ENCODE measurements around the gene KRTAP20-2. TPM values are rescaled to one million over a fixed set of nuclear protein-coding genes. Genes with fewer than 3 reads are reported as not detected.

KRTAP20-2 gene
- total RNA-seq, 4 donors from 2014 or later, result not detected

GRCh38 chr21:30605968-30606367 lies 29.0 kb upstream of the KRTAP20-2 start:
- no peak for DNase-seq (ENCODE audit: low spot score in 2 of 2)
- peaks cover 0 to 14% (median 0%) of the 10 kb centered on the region in 4 donors for H3K9me3 ChIP-seq
- no peaks in the 10 kb centered on the region for H3K27me3 ChIP-seq
- WGBS, 2 donors, result 90% methylated on average over 2 of the region's 2 CpGs
- no peak overlapping the region for H3K27ac ChIP-seq
- no peaks in the 10 kb centered on the region for H3K4me1 ChIP-seq
- H3K36me3 ChIP-seq, result no peaks in the 10 kb centered on the region
- TF ChIP-seq, protein P1, sequence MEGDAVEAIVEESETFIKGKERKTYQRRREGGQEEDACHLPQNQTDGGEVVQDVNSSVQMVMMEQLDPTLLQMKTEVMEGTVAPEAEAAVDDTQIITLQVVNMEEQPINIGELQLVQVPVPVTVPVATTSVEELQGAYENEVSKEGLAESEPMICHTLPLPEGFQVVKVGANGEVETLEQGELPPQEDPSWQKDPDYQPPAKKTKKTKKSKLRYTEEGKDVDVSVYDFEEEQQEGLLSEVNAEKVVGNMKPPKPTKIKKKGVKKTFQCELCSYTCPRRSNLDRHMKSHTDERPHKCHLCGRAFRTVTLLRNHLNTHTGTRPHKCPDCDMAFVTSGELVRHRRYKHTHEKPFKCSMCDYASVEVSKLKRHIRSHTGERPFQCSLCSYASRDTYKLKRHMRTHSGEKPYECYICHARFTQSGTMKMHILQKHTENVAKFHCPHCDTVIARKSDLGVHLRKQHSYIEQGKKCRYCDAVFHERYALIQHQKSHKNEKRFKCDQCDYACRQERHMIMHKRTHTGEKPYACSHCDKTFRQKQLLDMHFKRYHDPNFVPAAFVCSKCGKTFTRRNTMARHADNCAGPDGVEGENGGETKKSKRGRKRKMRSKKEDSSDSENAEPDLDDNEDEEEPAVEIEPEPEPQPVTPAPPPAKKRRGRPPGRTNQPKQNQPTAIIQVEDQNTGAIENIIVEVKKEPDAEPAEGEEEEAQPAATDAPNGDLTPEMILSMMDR (IDR thresholded peaks at IDR 0.05), result no peak
- H3K4me3 ChIP-seq, result no peak overlapping the region

DNA sequence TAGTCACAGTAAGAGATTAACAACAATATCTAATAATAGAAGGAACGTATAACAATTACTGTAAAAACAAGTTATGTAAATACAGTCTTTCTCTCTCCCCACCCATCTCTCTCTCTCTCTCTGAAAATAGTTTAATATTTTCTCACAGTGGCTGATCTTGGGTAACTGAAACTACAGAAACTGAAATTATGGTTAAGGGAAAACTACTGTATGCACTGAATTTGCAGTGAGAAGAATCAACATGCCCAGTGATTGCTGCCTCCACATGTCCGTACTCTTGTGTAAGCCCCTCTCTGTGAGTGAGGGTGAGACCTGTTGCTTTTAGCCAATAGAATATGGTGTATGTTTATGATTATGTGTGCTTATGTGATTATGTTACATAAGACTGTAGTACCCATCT lies 22.9 kb upstream of the KRTAP20-2 start:
- no peak for DNase-seq (ENCODE audit: low spot score in 2 of 2)
- TF ChIP-seq POLR2A (IDR thresholded peaks at IDR 0.05) (no peak), EP300 (IDR thresholded peaks at IDR 0.05) (no peak)
- TF ChIP-seq, protein P1 (IDR thresholded peaks at IDR 0.05), result no peak
- no peak overlapping the region for H3K27ac ChIP-seq
- no peaks in the 10 kb centered on the region for H3K4me1 ChIP-seq
- H3K36me3 ChIP-seq, result no peaks in the 10 kb centered on the region
- WGBS, 2 donors, result 79 to 80% methylated on average over 2 of the region's 2 CpGs
- H3K4me3 ChIP-seq, result no peak overlapping the region
- no peaks in the 10 kb centered on the region for H3K27me3 ChIP-seq
- H3K9me3 ChIP-seq, result peaks cover 0 to 12% (median 0%) of the 10 kb centered on the region in 4 donors

DNA sequence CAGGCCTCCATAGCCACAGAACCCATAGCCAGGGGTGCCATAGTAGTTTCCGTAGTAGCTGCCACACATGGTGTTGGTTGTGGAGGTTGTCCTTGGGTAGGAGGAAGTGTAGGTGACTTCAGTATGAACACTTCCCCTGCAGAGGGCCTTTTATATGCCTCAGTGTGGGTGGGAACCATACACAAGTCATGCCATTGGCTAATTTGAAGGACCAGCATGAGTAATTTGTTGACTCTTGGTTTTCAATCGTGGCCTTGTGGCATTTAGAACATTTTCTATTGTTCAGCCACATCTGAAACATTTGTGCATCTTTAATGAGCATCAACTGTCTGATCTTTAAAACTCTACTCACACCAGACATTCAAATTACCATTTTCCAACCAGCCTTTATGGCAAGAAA lies 21.2 kb upstream of the KRTAP20-2 start, which contains the start of gene KRTAP6-1:
TSS of gene KRTAP6-1 (minus strand) at position 95 of the 400 bp plus-strand sequence. CDS start at position 69, 26 bp downstream.
- no peak for DNase-seq (ENCODE audit: low spot score in 2 of 2)
- 53 to 59% methylated on average over 2 of the region's 2 CpGs for WGBS, 2 donors
- Histone ChIP-seq H3K36me3 (no peaks in the 10 kb centered on the region), H3K27ac (no peak within 1 kb of the TSS), H3K4me3 (no peak within 1 kb of the TSS), H3K4me1 (no peaks in the 10 kb centered on the region), H3K9me3 (peaks cover 0 to 6% (median 0%) of the 10 kb centered on the region in 4 donors), H3K27me3 (no peaks in the 10 kb centered on the region)
- no peak for TF ChIP-seq EP300 (IDR thresholded peaks at IDR 0.05)
- no peak for TF ChIP-seq POLR2A (IDR thresholded peaks at IDR 0.05)
- TF ChIP-seq, protein P1 (IDR thresholded peaks at IDR 0.05), result no peak

DNA sequence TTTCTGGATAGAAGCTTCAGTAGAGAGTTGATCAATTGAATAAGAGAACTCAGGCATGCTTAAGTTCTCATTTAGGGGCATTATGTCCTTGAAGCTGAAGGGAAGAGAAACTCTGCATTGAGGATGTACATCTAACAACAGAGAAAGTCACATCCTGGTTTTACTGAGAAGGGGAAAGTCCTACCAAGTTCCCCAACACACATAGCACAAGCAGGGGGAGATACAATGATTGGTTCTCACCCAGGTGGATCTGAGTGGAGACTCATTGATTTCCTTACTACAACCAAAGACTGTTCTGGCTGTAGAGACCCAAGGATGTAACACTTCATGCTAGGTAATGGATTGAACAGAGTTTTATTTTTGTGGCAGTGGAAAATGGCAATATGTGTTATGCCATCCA lies 19.8 kb upstream of the KRTAP20-2 start:
- no peak overlapping the region for H3K4me3 ChIP-seq
- no peaks in the 10 kb centered on the region for H3K4me1 ChIP-seq
- peaks cover 0 to 6% (median 0%) of the 10 kb centered on the region in 4 donors for H3K9me3 ChIP-seq
- H3K27ac ChIP-seq, result no peak overlapping the region
- H3K36me3 ChIP-seq, result no peaks in the 10 kb centered on the region
- TF ChIP-seq EP300 (IDR thresholded peaks at IDR 0.05) (no peak), POLR2A (IDR thresholded peaks at IDR 0.05) (no peak)
- TF ChIP-seq, protein P1 (IDR thresholded peaks at IDR 0.05), result no peak
- H3K27me3 ChIP-seq, result no peaks in the 10 kb centered on the region
- DNase-seq (ENCODE audit: low spot score in 2 of 2), result no peak

- no peaks in the 10 kb centered on the region for H3K36me3 ChIP-seq
- no peak within 1 kb of the TSS for H3K4me3 ChIP-seq
- no peak within 1 kb of the TSS for H3K27ac ChIP-seq
- H3K27me3 ChIP-seq, result no peaks in the 10 kb centered on the region
- 88 to 92% methylated on average over 2 of the region's 2 CpGs for WGBS, 2 donors
- DNase-seq (ENCODE audit: low spot score in 2 of 2), result no peak
- no peaks in the 10 kb centered on the region for H3K4me1 ChIP-seq
- TF ChIP-seq EP300 (IDR thresholded peaks at IDR 0.05), result no peak
- TF ChIP-seq, protein P1 (IDR thresholded peaks at IDR 0.05), result no peak
- TF ChIP-seq POLR2A (IDR thresholded peaks at IDR 0.05), result no peak
- peaks cover 0 to under 1% (median 0%) of the 10 kb centered on the region in 4 donors for H3K9me3 ChIP-seq
These were observed 18.9 kb upstream of the KRTAP20-2 start, which contains the start of gene KRTAP20-1 for GRCh38 chr21:30616125-30616524. KRTAP20-1 (plus strand) TSS chr21:30616425; CDS start chr21:30616455, 30 bp downstream.

Measured in tibial nerve (tissue), 4 donors.